GM18498 (cell line): ENCODE data around the gene VENTX.

Experiments
- ATAC-seq: cut with Tn5 transposase; IDR thresholded peaks from one replicate; pipeline ENCODE4 v1.9.1; 2021; ENCODE audit warnings: mild to moderate bottlenecking, moderate library complexity; ENCODE audit not compliant: unreplicated experiment

The VENTX gene

DNA sequence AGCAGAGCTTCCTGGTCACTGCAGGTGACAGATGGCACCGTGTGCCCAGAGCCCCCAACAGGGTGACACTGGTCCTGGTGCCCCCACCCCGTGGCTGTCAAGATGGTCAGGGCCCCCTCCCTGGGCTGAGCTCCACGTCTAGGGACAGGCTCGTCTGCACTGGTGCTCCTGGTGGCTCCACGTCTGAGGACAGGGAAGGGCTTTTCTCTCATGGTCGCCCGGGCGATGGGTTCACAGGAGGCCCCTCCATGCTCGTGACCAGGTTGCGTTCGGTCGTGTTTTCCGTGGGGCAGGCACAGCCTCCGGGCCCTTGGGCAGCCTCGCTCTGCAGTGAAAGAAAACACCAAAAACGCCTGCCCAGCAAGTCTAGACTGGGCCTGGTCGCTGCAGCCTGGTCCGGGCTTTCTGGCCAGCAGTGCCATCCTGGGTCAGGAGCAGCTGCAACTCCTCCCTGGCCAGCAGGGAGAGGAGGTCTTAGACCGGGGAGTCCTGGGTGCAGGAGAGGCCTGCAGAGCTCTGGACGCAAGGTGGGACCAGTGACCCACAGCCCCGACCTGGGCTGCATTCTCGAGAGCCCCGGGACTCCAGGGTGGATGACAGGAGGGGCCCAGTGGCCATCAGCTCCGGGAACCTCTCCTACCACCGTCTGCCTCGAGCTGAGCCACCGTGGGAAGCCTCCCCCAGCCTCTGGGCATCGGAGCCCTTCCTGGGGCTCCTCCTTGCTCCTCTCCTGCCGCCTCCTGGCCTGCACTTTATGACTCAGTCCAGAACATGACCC lies 35.5 kb upstream of the VENTX start:
- no peak for ATAC-seq

- no peak for ATAC-seq
Measured at GRCh38 chr10:133202778-133203651, 34.6 kb upstream of the VENTX start.

DNA sequence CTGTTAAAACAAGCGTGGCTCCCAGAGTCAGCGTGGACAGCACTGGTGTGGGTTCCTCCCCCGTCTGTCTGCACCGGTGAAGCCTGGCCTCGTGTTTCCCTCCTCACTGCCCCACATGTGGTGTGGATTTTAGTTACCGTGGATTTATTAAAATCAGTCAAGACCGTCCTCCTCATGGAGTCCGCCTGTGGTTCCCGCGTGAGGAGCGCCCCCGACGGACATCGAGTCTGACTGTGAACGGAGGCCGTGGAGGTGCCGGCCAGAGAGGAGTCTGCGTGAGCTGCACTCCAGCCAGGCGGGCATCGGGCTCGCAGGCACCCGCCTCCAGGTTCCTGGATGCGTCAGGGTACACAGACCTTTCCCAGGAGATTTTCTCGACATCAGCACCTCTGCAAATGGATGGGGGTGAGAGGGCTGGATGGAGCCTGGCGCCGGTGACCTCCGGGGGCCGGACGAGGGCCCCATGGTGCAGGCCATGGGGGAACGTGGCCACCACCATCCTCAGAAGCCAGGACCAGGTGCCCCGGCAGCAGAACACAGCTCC lies 33.9 kb upstream of the VENTX start:
- ATAC-seq = no peak

DNA sequence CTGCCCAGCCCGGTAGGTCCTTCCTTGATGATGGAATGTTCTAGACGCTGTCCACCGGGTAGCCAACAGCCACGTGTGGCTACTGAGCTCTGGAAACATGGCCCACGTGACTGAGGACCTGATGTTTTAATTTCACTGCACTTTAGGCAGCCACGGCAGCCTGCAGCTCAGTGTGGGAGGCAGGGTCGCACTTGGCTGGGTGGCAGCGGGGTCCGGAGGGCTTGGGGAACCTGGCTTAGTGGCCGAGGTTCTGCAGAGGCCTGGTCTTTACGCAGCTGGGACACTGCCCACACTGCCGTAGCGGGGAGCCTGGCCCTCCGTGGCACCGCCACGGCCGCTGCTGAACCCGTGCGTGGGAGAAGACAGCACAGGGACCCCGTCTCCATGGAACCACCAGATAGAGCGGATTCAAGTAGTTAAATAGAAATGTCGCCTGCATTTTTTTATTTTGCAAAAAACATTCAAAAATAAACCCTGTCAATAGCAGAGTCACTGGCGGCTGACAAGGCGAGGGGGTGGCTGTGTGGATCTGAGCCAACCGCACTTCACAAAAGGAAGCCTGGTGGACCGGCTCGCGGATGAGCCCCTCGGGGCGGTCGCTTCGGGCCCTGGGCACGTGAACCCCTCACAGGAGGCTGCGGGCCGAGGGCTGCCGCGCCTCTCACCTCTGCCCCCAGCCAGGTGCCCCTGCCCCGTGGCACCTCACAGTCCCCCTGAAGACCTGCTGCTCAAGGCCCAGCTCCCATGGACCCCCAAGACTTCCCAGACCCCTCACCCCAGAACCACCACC lies 33.2 kb upstream of the VENTX start:
- no peak for ATAC-seq

GRCh38 chr10:133205146-133205545 lies 32.5 kb upstream of the VENTX start:
- no peak for ATAC-seq

DNA sequence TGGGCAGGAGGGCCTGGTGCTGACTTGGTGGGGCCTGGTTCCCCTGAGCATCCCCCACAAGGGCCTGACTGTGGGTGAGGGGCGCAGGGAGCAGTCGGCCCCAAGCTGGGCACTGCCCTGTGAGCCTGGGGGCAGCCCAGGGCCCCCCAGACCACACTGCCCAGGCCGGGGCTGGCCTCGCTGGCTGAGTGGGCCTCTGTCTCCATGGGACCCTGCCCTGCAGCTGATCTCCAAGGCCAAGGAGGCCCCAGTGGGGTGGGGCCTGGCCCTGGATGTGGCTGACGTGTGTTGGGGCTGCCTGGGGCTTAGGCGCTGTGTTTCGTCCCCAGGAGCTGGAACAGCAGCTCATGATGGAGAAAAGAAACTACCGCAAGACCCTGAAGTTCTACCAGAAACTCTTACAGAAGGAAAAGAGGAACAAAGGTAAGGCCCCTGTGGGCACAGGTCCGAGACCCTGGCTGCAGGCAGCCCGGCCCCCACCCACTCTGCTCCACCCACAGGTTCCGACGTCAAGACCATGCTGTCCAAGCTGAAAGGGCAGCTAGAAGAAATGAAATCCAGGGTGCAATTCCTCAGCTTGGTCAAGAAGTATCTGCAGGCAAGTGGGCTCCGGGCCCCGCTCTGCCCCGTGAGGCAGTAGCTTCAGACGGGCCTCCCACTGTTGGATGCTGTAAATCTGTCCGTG lies 31.2 kb upstream of the VENTX start:
- no peak for ATAC-seq

DNA sequence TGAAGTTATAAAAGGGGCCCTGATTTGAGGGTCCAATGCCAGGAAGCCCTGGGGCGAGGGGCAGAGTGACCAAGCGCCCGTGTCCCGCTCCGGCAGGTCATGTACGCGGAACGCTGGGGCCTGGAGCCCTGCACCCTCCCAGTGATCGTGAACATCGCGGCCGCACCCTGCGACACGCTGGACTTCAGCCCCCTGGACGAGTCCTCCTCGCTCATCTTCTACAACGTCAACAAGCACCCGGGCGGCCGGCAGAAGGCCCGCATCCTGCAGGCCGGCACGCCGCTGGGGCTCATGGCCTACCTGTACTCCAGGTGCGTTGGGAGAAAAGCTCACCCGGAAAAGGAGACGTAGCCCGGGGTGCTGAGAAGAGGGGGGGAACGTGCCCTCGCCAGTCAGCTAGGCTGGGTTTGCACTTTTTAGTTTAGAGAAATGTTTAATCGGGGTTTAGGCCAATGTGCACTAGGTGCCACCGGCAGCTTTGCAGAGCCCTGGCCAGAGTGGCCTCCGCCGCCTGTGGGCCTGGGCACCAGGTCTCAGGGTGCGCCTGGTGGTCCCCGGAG lies 30.5 kb upstream of the VENTX start:
- no peak for ATAC-seq

DNA sequence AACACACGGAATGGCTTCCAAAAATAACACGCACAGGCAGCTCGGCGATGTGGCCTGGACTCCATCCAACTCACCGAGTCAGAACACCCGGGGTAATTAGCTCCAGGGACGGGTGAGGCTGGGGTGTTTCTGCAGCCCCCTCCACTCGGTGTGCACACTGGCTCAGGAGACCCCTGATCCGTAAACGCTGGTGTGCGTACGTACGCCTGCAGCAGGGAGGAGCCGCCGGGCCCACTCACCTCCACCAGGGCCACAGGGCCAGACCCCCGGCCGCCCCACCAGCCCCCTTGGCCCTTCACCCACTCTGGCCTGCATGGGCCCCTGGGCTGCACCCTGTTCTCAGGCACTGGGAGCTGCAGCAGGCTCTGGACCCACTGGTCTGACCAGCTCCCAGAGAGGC lies 30.0 kb upstream of the VENTX start:
- ATAC-seq = no peak

GRCh38 chr10:133208466-133208865 lies 29.2 kb upstream of the VENTX start:
- ATAC-seq = no peak

GRCh38 chr10:133209117-133209516 lies 28.5 kb upstream of the VENTX start:
- no peak for ATAC-seq

GRCh38 chr10:133209641-133210040 lies 28.0 kb upstream of the VENTX start:
- no peak for ATAC-seq

DNA sequence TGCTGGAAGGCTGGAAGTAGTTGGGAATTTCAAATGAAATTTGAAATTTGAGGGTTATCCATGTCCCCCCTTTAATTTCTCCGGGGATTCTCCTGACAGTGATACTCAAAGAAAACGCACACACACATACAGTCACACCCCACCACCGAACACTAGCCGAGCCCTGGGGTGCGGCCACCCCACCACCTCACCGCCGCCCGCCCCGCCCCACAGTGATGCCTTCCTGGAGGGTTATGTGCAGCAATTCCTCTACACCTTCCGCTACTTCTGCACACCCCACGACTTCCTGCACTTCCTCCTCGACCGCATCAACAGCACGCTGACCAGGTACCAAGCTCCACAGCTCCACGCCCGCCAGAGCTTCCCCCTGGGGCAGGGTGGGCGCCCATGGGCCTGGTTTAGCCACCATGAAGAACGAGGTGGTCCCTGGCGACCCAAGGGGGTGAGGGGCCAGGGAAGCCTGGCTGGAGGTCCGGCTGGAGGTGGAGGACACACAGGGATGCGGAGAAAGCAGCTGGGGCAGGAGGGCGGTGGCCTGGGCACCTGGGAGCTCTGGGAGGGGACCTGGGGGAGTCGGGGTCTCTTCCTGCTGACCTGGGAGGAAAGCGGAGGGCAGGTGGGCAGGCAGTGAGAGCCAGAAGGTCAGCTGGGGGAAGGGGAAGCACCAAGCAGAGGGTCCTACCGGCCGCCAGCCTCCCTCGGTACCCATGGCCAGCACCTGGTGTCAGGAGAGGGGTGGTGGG lies 27.1 kb upstream of the VENTX start:
- no peak for ATAC-seq

DNA sequence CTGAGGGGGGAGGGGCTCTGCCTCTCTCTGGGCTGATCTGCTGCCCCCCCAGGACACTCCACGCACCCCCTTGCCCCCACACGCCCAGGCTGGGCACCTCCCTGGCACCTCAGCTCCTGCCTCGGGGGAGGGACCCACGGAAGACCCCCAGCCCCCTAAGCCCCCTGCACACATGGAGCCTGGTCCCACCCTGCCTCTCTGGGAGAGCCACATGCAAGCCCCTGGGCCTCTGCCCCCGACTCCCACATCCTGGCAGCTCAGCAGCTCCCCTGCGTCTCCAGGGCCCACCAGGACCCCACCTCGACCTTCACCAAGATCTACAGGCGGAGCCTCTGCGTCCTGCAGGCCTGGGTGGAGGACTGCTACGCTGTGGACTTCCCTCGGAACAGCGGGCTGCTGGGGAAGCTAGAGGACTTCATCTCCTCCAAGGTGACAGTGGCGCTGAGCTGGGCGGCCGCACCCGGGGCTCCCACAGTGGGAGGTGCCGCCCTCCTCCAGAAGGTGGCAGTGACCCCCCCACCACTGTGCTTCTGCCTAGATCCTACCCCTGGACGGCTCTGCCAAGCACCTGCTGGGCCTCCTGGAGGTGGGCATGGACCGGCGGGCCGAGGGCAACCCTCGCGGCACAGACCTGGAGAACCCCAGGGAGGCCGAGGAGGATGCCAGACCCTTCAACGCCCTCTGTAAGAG lies 26.4 kb upstream of the VENTX start:
- ATAC-seq = no peak

DNA sequence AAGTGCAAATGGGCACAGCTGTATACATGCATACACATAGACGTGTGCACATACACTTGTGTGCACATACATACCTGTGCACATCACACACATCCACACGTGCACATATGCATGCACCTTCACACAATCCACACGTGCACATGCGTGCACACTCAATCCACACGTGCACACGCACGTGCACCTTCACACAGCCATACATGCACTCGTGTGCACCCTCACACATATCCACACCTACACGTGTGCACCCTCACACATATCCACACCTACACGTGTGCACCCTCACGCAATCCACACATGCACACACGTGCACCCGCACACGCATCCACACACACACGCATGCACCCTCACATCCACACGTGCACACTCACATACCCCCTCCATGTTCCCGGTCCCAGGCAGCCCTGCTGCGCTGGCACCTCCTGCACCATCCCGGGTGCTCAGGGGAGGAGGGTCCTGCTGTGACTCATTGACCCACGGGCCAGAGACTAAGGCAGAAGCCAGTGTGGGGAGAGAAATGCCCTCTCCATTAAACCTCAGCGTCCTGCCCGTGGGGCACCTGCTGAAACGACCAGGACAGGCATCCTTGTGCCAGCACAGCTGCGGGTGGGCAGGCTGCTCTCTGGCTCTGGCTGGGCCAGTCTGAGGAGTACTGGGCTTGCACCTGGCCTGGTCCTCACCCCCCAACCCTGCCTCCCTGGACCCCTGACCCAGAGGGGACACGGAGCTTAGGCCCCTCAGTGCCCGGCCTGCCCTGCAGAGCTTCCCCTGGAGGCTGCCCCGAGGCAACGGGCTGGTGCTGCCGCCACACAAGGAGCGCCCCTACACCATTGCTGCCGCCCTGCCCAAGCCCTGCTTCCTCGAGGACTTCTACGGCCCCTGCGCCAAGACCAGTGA lies 25.4 kb upstream of the VENTX start:
- no peak for ATAC-seq

- ATAC-seq = no peak
Measured at GRCh38 chr10:133212853-133213494, 24.7 kb upstream of the VENTX start.

GRCh38 chr10:133213641-133214467 lies 23.8 kb upstream of the VENTX start:
- ATAC-seq = no peak
